Ishikawa (cell line): ENCODE results near the gene UHRF1.

Experiments
- RAD21 ChIP-seq: IDR thresholded peaks from 2 replicates; pipeline ENCODE4 v1.6.1; 2012; ENCODE audit warnings: low read depth
- TCF12 ChIP-seq: IDR thresholded peaks from 2 replicates; pipeline ENCODE4 v1.6.1; 2012; ENCODE audit warnings: low read depth
- TEAD4 ChIP-seq: IDR thresholded peaks from 2 replicates; pipeline ENCODE4 v1.6.1; 2012
- TF ChIP-seq, protein P1 (sequence below): IDR thresholded peaks from 2 replicates; pipeline ENCODE4 v1.6.1; 2012; ENCODE audit warnings: low read depth, mild to moderate bottlenecking

DNA sequence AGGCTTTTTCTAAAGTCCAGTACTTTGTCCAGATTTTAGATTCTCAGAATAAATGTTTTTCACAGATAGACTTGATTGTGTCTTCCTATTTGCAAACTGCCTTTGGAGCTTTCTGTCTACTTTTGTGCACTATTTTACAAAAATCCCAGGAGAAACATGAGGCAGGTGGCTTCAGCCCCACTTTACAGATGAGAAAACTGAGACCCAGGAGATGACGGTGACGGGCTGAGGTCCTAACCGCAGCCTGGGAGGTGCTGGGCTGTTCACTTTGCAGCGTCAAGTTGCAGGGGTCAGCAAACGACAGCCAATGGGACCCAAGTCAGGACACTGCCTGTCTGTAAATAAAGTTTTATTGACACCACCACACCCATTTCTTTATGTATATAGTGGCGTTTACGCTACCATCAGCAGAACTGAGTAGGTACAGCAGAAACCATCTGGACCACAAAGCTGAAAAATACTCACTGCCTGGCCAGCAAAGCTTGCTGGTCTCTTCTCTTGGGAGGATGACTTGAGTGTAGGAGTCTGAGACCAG is 52.9 kb downstream of the UHRF1 start:
- TF ChIP-seq RAD21 (no peak), TEAD4 (no peak), TCF12 (no peak)
- TF ChIP-seq, protein P1, sequence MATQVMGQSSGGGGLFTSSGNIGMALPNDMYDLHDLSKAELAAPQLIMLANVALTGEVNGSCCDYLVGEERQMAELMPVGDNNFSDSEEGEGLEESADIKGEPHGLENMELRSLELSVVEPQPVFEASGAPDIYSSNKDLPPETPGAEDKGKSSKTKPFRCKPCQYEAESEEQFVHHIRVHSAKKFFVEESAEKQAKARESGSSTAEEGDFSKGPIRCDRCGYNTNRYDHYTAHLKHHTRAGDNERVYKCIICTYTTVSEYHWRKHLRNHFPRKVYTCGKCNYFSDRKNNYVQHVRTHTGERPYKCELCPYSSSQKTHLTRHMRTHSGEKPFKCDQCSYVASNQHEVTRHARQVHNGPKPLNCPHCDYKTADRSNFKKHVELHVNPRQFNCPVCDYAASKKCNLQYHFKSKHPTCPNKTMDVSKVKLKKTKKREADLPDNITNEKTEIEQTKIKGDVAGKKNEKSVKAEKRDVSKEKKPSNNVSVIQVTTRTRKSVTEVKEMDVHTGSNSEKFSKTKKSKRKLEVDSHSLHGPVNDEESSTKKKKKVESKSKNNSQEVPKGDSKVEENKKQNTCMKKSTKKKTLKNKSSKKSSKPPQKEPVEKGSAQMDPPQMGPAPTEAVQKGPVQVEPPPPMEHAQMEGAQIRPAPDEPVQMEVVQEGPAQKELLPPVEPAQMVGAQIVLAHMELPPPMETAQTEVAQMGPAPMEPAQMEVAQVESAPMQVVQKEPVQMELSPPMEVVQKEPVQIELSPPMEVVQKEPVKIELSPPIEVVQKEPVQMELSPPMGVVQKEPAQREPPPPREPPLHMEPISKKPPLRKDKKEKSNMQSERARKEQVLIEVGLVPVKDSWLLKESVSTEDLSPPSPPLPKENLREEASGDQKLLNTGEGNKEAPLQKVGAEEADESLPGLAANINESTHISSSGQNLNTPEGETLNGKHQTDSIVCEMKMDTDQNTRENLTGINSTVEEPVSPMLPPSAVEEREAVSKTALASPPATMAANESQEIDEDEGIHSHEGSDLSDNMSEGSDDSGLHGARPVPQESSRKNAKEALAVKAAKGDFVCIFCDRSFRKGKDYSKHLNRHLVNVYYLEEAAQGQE = no peak
